EL (cell line): ENCODE measurements around the gene PRDM15.
A peak's percentile ranks its signal among the peaks of the same experiment; 100 is the strongest.

ENCODE experiments used
- DNase-seq: peaks from one replicate; pipeline ENCODE4 v3.0.0-alpha.2; 2016

The PRDM15 gene

GRCh38 chr21:41774467-41775148 is 104.5 kb downstream of the PRDM15 start:
- DNase-seq = no peak

DNA sequence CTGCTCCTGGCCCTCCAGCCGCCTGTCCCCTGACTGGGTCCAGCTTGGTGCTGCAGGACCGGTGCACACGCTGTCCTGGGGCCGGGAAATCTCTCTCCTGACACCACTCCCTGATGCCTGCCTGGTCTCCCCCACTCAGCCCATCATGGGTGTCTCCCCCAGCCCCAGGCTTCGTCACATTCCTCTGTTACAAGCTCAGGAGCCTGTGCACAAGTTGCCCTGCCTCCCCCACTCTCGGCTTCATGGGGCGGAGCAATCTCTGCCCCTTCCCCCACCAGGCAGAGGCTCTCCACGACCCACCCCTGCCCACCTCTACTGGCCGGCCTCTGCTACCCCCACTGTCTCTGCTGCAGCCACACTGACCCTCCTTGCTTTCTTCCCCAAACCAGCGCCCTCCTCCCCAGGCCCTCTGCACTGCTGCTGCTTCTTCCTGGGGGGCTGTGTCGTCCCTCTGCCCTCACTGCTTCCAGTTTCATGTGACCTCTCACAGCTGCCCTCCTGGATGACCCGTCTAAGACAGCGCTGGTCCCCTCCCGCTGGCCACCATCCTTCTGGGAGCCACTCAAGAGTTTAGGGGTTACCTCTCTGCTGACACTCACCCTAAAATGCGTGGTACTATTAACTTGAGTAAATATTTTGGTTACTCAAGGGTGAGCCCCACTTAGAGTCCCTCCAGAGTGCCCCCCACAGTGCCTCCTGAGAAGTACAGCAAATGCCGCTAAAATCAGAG is 106.6 kb downstream of the PRDM15 start:
- DNase-seq = no peak

DNA sequence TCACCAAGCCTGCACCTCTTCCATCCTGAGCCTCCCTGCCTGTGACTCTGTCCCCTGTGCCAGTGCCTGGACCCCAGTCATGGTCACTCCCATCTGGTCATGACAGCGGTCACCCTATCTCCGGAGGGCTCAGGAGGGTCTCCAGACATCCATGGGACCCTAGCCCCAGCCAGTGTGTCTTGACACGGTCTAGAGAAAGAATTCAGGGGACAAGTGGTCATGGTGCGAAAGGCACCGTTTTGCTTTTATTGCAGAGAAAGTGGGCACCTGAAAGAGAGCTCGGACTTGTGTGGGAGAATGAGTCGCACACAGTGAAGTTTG is 107.6 kb downstream of the PRDM15 start:
- no peak for DNase-seq

GRCh38 chr21:41770901-41771624 is 108.1 kb downstream of the PRDM15 start:
- no peak for DNase-seq

DNA sequence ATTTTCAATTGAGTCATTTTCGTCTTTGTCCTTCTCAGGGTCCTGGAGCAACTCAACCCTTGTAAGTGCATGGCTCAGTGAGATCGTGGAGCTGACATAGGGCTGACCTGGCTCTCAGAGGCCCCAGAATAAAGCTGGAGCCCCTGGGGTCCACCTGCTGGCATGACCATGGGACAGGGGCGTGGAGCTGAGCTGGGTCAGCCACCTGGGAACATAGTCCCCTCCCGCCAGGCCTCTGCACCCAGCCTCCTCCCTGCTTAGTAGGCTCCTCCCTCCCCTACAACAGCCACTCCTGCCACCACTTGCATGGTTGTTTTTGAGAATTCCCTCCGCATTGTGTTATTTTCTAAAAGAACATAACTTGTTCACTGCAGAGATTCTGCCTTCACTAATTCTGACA is 109.2 kb downstream of the PRDM15 start:
- no peak for DNase-seq

- DNase-seq = no peak
These were observed 109.6 kb downstream of the PRDM15 start for GRCh38 chr21:41769521-41769920.

DNA sequence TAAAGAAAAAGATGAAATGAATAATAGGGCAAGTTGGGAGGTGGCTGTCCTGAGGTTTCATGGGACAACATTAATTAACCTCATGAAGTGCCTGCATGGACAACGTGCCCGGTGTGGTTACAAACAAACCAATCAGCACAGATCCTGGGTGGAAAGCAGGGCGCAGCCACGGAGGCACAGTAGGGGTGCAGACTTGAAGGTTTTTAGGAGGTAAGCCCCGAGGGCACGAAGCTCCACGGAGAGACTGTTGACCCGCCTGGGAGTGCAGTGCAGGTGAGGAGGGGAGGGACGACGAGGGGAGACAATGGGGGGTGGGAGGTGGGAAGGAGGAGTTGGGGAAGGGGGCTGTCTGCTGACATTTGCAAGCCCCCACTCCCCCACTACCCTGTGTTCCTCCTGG is 110.0 kb downstream of the PRDM15 start:
- no peak for DNase-seq

- DNase-seq = peak; percentile 86
These were observed 110.6 kb downstream of the PRDM15 start for GRCh38 chr21:41768437-41769042.

DNA sequence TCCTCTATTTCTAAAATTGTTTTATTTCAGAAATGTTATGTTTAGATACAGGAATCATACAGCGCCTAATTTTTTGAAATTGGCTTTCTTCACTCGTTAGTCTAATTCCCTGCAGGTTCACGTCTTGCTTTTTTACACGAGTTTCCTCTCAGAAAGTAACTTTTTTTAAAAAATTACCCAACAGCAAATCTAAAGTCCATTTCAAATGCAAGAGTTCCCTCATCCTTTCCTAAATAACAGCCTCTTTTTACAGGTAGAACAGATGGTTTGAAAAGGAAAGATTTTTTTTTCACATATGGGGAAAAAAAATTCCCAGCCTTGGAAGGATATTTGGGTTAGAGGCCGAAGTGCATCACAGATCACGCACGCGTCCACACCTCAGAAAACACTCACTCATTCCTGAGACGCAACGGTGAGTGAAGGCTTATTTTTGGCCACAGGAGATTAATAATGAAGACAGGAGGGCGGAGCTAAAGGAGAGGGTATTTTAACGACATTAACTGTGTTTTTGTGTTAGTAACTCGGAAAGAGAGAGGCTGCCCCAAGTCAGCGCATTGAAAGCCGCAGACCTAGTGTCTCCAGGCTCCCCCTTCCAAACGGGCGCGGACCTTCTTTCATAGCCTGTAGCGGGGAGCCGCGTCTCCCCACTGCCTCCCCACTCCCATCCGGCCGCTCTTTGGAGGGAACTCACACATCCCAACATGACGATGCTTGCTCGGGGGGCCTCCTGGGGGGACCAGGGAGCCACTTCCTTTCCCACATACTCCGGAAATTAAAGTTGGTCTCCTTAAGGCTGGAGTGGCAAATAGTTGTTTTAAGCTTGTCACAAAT is 111.3 kb downstream of the PRDM15 start:
- peak; percentile 51 for DNase-seq

DNA sequence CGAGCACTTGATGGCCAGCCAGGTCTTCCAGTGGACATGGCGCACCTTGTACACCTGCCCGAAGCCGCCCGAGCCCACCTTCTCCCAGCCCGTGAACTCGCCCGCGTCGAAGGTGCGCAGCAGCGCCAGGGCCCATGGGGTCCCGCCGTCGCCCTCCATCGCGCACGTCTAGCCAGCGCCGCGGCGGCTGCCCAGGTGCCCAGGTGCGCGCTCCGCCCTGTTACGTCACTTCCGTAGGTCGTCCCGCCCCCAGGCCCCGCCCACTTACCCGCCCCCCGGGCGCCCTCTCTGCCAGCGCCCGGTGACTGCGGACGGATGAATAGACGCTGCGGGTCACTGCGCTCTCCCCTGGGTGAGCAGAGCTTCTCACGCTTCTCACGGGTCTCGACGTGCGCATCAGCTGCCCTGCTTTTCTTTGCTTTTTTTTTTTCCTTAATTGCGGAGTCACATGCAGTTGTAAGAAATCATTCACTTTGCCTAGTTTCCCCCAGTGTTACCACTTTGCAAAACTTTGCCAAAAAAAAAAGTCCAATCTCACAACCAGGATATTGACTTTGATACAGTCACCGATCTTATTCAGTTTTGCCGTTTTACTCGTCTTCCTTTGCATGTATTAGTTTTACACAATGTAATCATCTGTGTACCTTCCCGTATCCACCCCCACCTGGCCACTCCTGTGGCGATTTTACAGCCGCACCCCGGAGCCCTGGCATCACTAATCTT is 112.1 kb downstream of the PRDM15 start, which contains the start of gene RIPK4:
TSS of gene RIPK4 (minus strand) at position 170 of the 723 bp plus-strand sequence. CDS start at position 159, 11 bp downstream.
- peak; percentile 47 for DNase-seq

GRCh38 chr21:41765973-41766882 is 112.9 kb downstream of the PRDM15 start:
- no peak for DNase-seq

DNA sequence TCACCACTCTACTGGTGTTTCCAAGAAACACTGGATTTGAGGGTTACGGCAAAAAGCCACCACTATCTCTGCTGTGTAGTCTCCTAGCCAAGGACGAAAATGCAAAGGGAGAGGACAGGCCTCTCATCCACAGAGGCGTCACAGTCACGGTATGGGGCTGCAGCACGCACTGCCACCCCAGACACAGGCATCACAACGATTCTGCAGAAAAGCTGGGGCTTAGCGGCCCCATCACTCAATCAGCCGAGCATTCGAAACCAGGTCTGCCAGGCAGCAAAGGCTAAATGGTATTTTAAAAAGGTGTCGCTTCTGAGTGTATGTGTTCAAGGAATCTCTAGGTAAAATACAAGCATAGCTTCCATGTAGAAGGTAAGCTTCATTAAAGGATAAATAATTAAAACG is 113.7 kb downstream of the PRDM15 start:
- no peak for DNase-seq

- DNase-seq = no peak
These were observed 114.4 kb downstream of the PRDM15 start for GRCh38 chr21:41764558-41765419.

GRCh38 chr21:41763996-41764395 is 115.1 kb downstream of the PRDM15 start:
- no peak for DNase-seq

GRCh38 chr21:41763398-41763931 is 115.7 kb downstream of the PRDM15 start:
- DNase-seq = no peak

GRCh38 chr21:41762753-41763152 is 116.4 kb downstream of the PRDM15 start:
- no peak for DNase-seq

GRCh38 chr21:41761934-41762635 is 117.1 kb downstream of the PRDM15 start:
- DNase-seq = no peak

DNA sequence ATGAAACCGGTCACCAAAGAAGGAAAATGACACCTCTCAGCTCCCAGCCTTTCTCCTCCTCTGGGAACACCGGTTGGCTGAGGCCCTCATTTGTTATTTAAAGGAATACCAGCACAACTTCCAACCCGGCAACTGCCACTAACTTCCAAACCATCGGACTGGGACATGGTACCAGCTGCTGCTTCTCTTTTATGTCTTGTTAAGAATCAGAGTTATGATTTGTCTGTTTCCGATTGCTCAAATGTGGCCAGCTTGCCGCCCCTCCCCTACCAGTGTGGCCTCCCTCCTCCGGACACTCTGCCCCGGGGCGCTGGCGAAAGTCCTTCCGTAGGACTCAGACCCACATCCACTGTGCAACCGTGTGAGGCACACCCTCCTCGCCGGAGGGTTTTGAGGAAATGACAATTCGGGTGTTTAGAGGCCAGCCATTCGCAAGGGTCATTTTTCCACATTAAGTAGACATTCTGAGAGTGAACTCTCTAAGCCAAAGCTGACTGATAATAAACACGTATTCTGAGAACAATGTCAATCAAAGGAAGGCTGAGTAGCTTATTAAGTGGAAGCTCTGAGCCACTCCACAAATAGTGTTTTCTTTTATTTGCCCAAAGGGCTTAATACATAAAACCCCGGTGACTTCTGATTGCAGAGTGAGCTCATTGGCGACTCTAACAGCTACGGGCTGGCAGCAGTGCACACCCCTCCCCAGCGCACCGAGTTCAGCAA is 117.8 kb downstream of the PRDM15 start:
- DNase-seq = peak; percentile 86
